CD8-positive, alpha-beta memory T cell (primary cell): ENCODE data around the gene CRTC1. TPM values are rescaled to one million over a fixed set of nuclear protein-coding genes. Genes with fewer than 3 reads are reported as not detected.
A peak's percentile ranks its signal among the peaks of the same experiment; 100 is the strongest.

Source experiments
- CTCF ChIA-PET: fragments of 350-600 bp; sonication (Branson Sonifier 250); formaldehyde crosslinking; loops from one replicate; lab custom pipeline; 2021; ENCODE audit warnings: antibody characterized with exemption; lab: Charles Lee
- POLR2A ChIA-PET: fragments of 350-600 bp; sonication (Branson Sonifier 250); formaldehyde crosslinking; loops from one replicate; lab custom pipeline; 2021; ENCODE audit warnings: antibody characterized with exemption; lab: Charles Lee
- DNase-seq, 5 donors: peaks; one replicate each; pipeline versions ENCODE4 v3.0.0 to v3.0.0-alpha.2; 2020 to 2022; ENCODE audit warnings: mixed read lengths in 1 of 5
- H3K27ac ChIP-seq: one replicate; pipeline ENCODE4 v1.7.0; 2013; ENCODE audit warnings: low read depth, mild to moderate bottlenecking, low read length, moderate library complexity
- H3K27me3 ChIP-seq: 2 replicates; pipeline ENCODE4 v1.7.0; 2013; ENCODE audit warnings: low read length, mild to moderate bottlenecking; ENCODE audit not compliant: insufficient read depth, poor library complexity, severe bottlenecking
- H3K36me3 ChIP-seq: 2 replicates; pipeline ENCODE4 v1.7.0; 2013; ENCODE audit warnings: mild to moderate bottlenecking, low read length, moderate library complexity; ENCODE audit not compliant: insufficient read depth
- H3K4me1 ChIP-seq: 2 replicates; pipeline ENCODE4 v1.7.0; 2013; ENCODE audit warnings: mild to moderate bottlenecking, low read length, moderate library complexity; ENCODE audit not compliant: insufficient read depth
- H3K4me3 ChIP-seq: 2 replicates; pipeline ENCODE4 v1.7.0; 2013; ENCODE audit warnings: mild to moderate bottlenecking, low read length
- H3K9me3 ChIP-seq: 2 replicates; pipeline ENCODE4 v1.7.0; 2013; ENCODE audit warnings: mild to moderate bottlenecking, low read length
- H3K27ac Mint-ChIP-seq, 8 donors: one replicate each; pipeline ENCODE4 v1.8.0; 2020 to 2021; ENCODE audit warnings: mixed read lengths in 8 of 8, mild to moderate bottlenecking in 6 of 8, inconsistent platforms in 3 of 8, moderate library complexity in 3 of 8
- H3K27me3 Mint-ChIP-seq, 2 donors: one replicate each; pipeline ENCODE4 v1.8.0; 2020 to 2021; ENCODE audit warnings: mixed read lengths in 2 of 2, mild to moderate bottlenecking in 1 of 2, moderate library complexity in 1 of 2
- H3K36me3 Mint-ChIP-seq, 3 donors: one replicate each; pipeline ENCODE4 v1.8.0; 2020 to 2021; ENCODE audit warnings: mixed read lengths in 3 of 3, inconsistent platforms in 1 of 3, mild to moderate bottlenecking in 1 of 3
- H3K4me1 Mint-ChIP-seq, 3 donors: one replicate each; pipeline ENCODE4 v1.8.0; 2020 to 2021; ENCODE audit warnings: mixed read lengths in 3 of 3, inconsistent platforms in 1 of 3, mild to moderate bottlenecking in 1 of 3
- H3K4me3 Mint-ChIP-seq, 7 donors: one replicate each; pipeline ENCODE4 v1.8.0; 2020 to 2021; ENCODE audit warnings: mixed read lengths in 7 of 7, mild to moderate bottlenecking in 6 of 7, moderate library complexity in 4 of 7, inconsistent platforms in 2 of 7
- H3K9me3 Mint-ChIP-seq, 5 donors: one replicate each; pipeline ENCODE4 v1.8.0; 2020 to 2022; ENCODE audit warnings: mixed read lengths in 5 of 5, mild to moderate bottlenecking in 3 of 5, moderate library complexity in 2 of 5, inconsistent platforms in 1 of 5
- polyA plus RNA-seq: library from polyadenylated mRNA; unstranded; fragments of 300-500 nt; fragmentation: Illumina TruSeq; gene quantifications from one replicate; pipeline ENCODE4 v1.2.3, GENCODE V29; 2021
- total RNA-seq, 2 experiments: library from RNA; stranded (reverse); gene quantifications; one replicate each; pipeline ENCODE4 v1.2.3, GENCODE V29; 2021

The CRTC1 gene
- 1 to 10 TPM; 6.7 to 7.1 TPM for total RNA-seq
- 1.3 TPM for polyA plus RNA-seq

GRCh38 chr19:18683109-18683957 lies at the start of gene CRTC1:
TSS of gene CRTC1 (plus strand) at chr19:18683680. CDS start at chr19:18683703, 23 bp downstream.
- H3K27ac ChIP-seq = peak within 1 kb of the TSS; percentile 44
- Mint-ChIP-seq H3K9me3 (no peaks in the 10 kb centered on the region), H3K27ac (peak within 1 kb of the TSS; percentile 64 to 94 (median 90)), H3K4me3 (peak within 1 kb of the TSS; percentile 84 to 95 (median 88)), H3K27me3 (peaks cover 0 to under 1% of the 10 kb centered on the region in 2 donors), H3K4me1 (peaks cover 12 to 36% (median 28%) of the 10 kb centered on the region in 3 donors), H3K36me3 (peaks cover 0 to 5% (median 0%) of the 10 kb centered on the region in 3 donors)
- H3K4me1 ChIP-seq = peaks cover 20% of the 10 kb centered on the region
- H3K27me3 ChIP-seq = no peaks in the 10 kb centered on the region
- peak; percentile 90 to 96 (median 94) for DNase-seq
- ChIA-PET POLR2A (interaction anchor here (0.6 to 1.1 kb wide), 3 partner anchors 9 to 37 kb away, joined by 3 read pairs; no protein-coding TSS in a partner anchor), CTCF (interaction anchor here (0.7 to 1.6 kb wide), 4 partner anchors 55 to 233 kb away, joined by 3 to 5 read pairs (median 4); no protein-coding TSS in a partner anchor)
- H3K4me3 ChIP-seq = peak within 1 kb of the TSS; percentile 95
- H3K36me3 ChIP-seq = no peaks in the 10 kb centered on the region
- H3K9me3 ChIP-seq = no peaks in the 10 kb centered on the region

- no peak for DNase-seq
- Histone ChIP-seq H3K4me3 (no peak overlapping the region), H3K27me3 (no peaks in the 10 kb centered on the region), H3K27ac (no peak overlapping the region), H3K4me1 (peaks cover 19% of the 10 kb centered on the region), H3K9me3 (no peaks in the 10 kb centered on the region), H3K36me3 (no peaks in the 10 kb centered on the region)
- Mint-ChIP-seq H3K4me1 (peaks cover 25 to 34% (median 32%) of the 10 kb centered on the region in 3 donors), H3K4me3 (peak overlapping the region in 4 of 7 donors; percentile 49 to 75 (median 61)), H3K36me3 (no peaks in the 10 kb centered on the region), H3K27ac (peak overlapping the region in 4 of 8 donors; percentile 5 to 68 (median 58)), H3K9me3 (no peaks in the 10 kb centered on the region), H3K27me3 (peaks cover 5 to 6% of the 10 kb centered on the region in 2 donors)
- ChIA-PET CTCF (no interaction called here), POLR2A (no interaction called here)
These were observed 48.7 kb upstream of the CRTC1 start for GRCh38 chr19:18634612-18635297.

GRCh38 chr19:18635831-18636182 lies 47.7 kb upstream of the CRTC1 start:
- Mint-ChIP-seq H3K4me1 (peaks cover 25 to 38% (median 37%) of the 10 kb centered on the region in 3 donors), H3K27ac (peak overlapping the region in 7 of 8 donors; percentile 51 to 96 (median 89)), H3K4me3 (peak overlapping the region; percentile 85 to 94 (median 89)), H3K27me3 (peaks cover 5% of the 10 kb centered on the region in 2 donors), H3K9me3 (no peaks in the 10 kb centered on the region), H3K36me3 (peaks cover 0 to 2% (median 0%) of the 10 kb centered on the region in 3 donors)
- peaks cover 19% of the 10 kb centered on the region for H3K4me1 ChIP-seq
- H3K27me3 ChIP-seq = no peaks in the 10 kb centered on the region
- H3K9me3 ChIP-seq = no peaks in the 10 kb centered on the region
- H3K4me3 ChIP-seq = no peak overlapping the region
- no peak for DNase-seq
- H3K27ac ChIP-seq = no peak overlapping the region
- CTCF ChIA-PET = no interaction called here
- POLR2A ChIA-PET = no interaction called here
- H3K36me3 ChIP-seq = no peaks in the 10 kb centered on the region

DNA sequence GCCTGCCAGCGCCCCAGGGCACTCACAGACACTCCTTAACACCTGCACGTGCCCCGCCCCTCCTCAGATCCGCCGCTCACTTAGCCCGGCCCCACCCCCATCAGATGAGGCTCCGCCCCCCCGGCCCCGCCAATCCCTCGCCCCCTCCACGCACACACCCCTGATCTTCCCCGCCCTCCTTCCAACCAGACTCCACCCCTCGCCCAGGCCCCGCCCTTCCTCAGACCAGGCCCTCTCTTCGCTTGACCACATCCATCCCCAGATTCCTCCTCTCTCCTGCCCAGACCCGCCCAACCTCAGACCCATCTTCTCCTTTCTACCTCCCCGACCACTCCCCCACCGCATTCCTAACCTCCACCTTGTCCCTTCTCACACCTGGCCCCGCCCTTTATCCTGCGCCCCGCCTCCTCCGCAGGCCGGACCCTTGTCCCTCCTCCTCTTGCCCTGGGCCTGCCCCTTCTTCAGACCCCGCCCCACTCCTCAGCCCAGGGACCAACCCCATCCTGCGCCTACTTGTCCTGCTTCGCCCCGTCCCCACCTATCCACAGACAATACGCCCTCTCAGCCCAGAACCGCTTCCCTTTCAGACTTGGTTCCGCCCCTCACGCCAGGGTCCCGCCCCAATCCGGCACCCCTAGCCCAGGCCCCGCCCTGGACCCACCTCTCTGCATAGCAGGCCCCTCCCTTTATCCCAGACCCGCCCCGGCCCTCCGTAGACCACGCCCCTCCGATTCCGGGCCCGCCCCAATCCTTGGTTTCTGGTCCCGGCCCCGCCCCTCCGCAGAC lies 47.1 kb upstream of the CRTC1 start:
- no peaks in the 10 kb centered on the region for H3K36me3 ChIP-seq
- peaks cover 19% of the 10 kb centered on the region for H3K4me1 ChIP-seq
- DNase-seq = peak; percentile 96 to 99 (median 99)
- no peaks in the 10 kb centered on the region for H3K9me3 ChIP-seq
- Mint-ChIP-seq H3K27me3 (peaks cover 5% of the 10 kb centered on the region in 2 donors), H3K27ac (peak overlapping the region; percentile 73 to 96 (median 88)), H3K9me3 (no peaks in the 10 kb centered on the region), H3K4me3 (peak overlapping the region; percentile 85 to 94 (median 89)), H3K36me3 (peaks cover 0 to 2% (median 0%) of the 10 kb centered on the region in 3 donors), H3K4me1 (peaks cover 25 to 38% (median 37%) of the 10 kb centered on the region in 3 donors)
- POLR2A ChIA-PET = no interaction called here
- peak overlapping the region; percentile 85 for H3K4me3 ChIP-seq
- peak overlapping the region; percentile 54 for H3K27ac ChIP-seq
- H3K27me3 ChIP-seq = no peaks in the 10 kb centered on the region
- CTCF ChIA-PET = no interaction called here

GRCh38 chr19:18636969-18637629 lies 46.4 kb upstream of the CRTC1 start, which contains the start of gene KLHL26:
TSS of gene KLHL26 (plus strand) at chr19:18637028. CDS start at chr19:18637055, 27 bp downstream.
- Histone ChIP-seq H3K27ac (peak within 1 kb of the TSS; percentile 83), H3K4me1 (peaks cover 19% of the 10 kb centered on the region), H3K27me3 (no peaks in the 10 kb centered on the region), H3K36me3 (no peaks in the 10 kb centered on the region), H3K4me3 (peak within 1 kb of the TSS; percentile 85), H3K9me3 (no peaks in the 10 kb centered on the region)
- H3K27me3 Mint-ChIP-seq = peaks cover 5% of the 10 kb centered on the region in 2 donors
- POLR2A ChIA-PET = no interaction called here
- H3K36me3 Mint-ChIP-seq = peaks cover 0 to 2% (median 0%) of the 10 kb centered on the region in 3 donors
- no peak for DNase-seq
- CTCF ChIA-PET = no interaction called here
- peaks cover 25 to 41% (median 40%) of the 10 kb centered on the region in 3 donors for H3K4me1 Mint-ChIP-seq
- H3K27ac Mint-ChIP-seq = peak within 1 kb of the TSS; percentile 74 to 98 (median 91)
- H3K9me3 Mint-ChIP-seq = no peaks in the 10 kb centered on the region
- H3K4me3 Mint-ChIP-seq = peak within 1 kb of the TSS; percentile 85 to 94 (median 89)

DNA sequence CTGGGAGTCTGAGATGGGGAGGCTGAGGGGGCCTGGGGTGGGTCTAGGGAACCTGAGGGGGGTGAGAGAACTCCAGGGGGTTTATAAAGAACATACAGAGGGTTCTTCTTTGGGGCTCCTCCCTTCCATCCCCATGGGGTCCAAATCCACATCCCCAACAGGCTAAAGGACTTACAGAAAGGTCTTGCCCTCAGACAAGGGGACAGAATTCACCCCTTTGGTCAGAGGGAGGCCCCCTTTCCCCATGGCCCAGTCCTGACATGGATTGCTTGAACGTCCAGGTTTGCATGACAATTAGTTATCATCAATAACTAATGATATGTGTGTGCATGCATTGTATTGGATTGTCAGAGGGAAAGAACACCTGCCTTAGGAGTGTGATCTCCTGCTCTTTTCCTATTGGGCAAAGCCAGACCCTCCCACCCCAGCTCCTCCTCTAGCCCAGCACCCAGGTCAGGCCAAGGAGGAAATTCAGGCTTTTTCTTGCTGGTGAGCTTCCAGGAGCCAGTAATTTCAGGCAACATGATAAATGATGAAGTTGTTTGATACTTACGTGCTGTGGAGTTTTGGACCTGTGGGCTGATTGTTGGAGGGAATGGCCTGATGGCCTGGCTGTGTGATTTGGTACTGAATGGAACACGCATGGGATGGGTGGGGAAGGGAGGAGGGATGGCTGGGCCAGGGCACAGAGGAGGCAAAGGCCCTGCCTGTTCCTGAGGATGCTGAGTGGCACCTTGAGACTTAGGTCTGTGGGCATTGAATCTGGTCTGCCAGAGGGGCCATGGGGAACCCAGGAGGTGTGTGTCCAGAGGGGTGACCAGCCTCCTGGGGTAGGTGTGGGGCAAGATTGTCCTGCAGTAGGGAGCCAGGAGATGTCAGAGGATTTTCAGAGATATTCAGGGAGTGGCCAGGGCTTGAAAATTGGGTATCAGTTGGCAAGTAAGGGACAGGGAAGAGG lies 45.5 kb upstream of the CRTC1 start:
- H3K27ac ChIP-seq = peak overlapping the region; percentile 83
- H3K4me3 ChIP-seq = peak overlapping the region; percentile 83
- Mint-ChIP-seq H3K27ac (peak overlapping the region; percentile 74 to 98 (median 91)), H3K4me1 (peaks cover 25 to 41% (median 41%) of the 10 kb centered on the region in 3 donors), H3K36me3 (peaks cover 0 to 2% (median 0%) of the 10 kb centered on the region in 3 donors), H3K27me3 (peaks cover 5% of the 10 kb centered on the region in 2 donors), H3K9me3 (no peaks in the 10 kb centered on the region), H3K4me3 (peak overlapping the region; percentile 85 to 94 (median 89))
- DNase-seq = no peak
- H3K27me3 ChIP-seq = no peaks in the 10 kb centered on the region
- POLR2A ChIA-PET = no interaction called here
- H3K9me3 ChIP-seq = no peaks in the 10 kb centered on the region
- CTCF ChIA-PET = no interaction called here
- peaks cover 19% of the 10 kb centered on the region for H3K4me1 ChIP-seq
- H3K36me3 ChIP-seq = no peaks in the 10 kb centered on the region
